ENCODE data around the gene ASXL1. TPM values are rescaled to one million over a fixed set of nuclear protein-coding genes. Genes with fewer than 3 reads are reported as not detected.

The ASXL1 gene
- total and polyA plus RNA-seq, 10 of the 15 experiments (the other 5 are each of a cell fraction or from before 2014, with no cell fraction given), result 11.0 to 87.6 (median 56.8) TPM

- TF ChIP-seq NKRF (conservative IDR thresholded peaks at IDR 0.05), result no peak
- no peak for TF ChIP-seq MYB (IDR thresholded peaks at IDR 0.05; ENCODE audit: borderline replicate concordance, low read depth, low read length)
- TF ChIP-seq NR2C1 (IDR thresholded peaks at IDR 0.05), result no peak
- no peak for TF ChIP-seq ELK1 (IDR thresholded peaks at IDR 0.05; ENCODE audit: low read depth, low read length)
- TF ChIP-seq CBFB (IDR thresholded peaks at IDR 0.05; ENCODE audit: low read depth), result no peak
- no peak for TF ChIP-seq RELB (IDR thresholded peaks at IDR 0.05; ENCODE audit: low read depth)
- TF ChIP-seq ZNF207 (IDR thresholded peaks at IDR 0.05; ENCODE audit: borderline replicate concordance), result no peak
- no peak for TF ChIP-seq CEBPB (IDR thresholded peaks at IDR 0.05; ENCODE audit: borderline replicate concordance in 1 of 2, low read depth in 2 of 2, low read length in 2 of 2)
- TF ChIP-seq, protein P1, sequence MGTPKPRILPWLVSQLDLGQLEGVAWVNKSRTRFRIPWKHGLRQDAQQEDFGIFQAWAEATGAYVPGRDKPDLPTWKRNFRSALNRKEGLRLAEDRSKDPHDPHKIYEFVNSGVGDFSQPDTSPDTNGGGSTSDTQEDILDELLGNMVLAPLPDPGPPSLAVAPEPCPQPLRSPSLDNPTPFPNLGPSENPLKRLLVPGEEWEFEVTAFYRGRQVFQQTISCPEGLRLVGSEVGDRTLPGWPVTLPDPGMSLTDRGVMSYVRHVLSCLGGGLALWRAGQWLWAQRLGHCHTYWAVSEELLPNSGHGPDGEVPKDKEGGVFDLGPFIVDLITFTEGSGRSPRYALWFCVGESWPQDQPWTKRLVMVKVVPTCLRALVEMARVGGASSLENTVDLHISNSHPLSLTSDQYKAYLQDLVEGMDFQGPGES (IDR thresholded peaks at IDR 0.05), result no peak
Observed at GRCh38 chr20:32387252-32387651, 29.1 kb downstream of the ASXL1 start (continued).
